K562 (cell line): ENCODE measurements around the gene MTMR3. TPM values are rescaled to one million over a fixed set of nuclear protein-coding genes. Genes with fewer than 3 reads are reported as not detected.
A peak's percentile ranks its signal among the peaks of the same experiment; 100 is the strongest.

ENCODE experiments used
- ATAC-seq: fragments of 200-7000 bp; cut with Tn5 transposase; 3 replicates; pipeline ENCODE4 v1.9.1; 2020; ENCODE audit warnings: moderate library complexity
- BruUV-seq: library from RNA; stranded (reverse); fragments of 400-500 nt; replicated peaks from 2 replicates; lab custom pipeline; 2021; lab: Mats Ljungman, UMichigan
- CTCF ChIA-PET: fragments of 300-600 bp; formaldehyde crosslinking; extraction: SDS; loops from one replicate; lab custom pipeline; 2021; ENCODE audit warnings: low intra/inter-chr PET ratio; lab: Yijun Ruan, JAX
- POLR2A ChIA-PET: fragments of 300-600, 350-650 bp; sonication (Branson Sonifier 250); formaldehyde crosslinking; extraction: SDS; loops from one replicate; lab custom pipeline; 2021; ENCODE audit warnings: antibody characterized with exemption, inconsistent platforms; lab: Yijun Ruan, JAX
- DNase-seq, 4 experiments: peaks; one replicate each; pipeline versions ENCODE4 v3.0.0 to v3.0.0-alpha.2; 2011 to 2018; ENCODE audit warnings: low spot score in 3 of 4, mixed read lengths in 3 of 4; ENCODE audit errors: extremely low read depth in 1 of 4
- FAIRE-seq: peaks from 2 replicates; lab custom pipeline; 2011; peaks lifted over from hg19 to GRCh38; lab: Jason Lieb, UNC
- H2AFZ ChIP-seq: 2 replicates; pipeline ENCODE4 v1.6.0; 2011; ENCODE audit warnings: low read depth, low read length, control low read depth, inconsistent platforms
- H3K27ac ChIP-seq: fragments of 200-600 bp; 3 replicates; pipeline ENCODE4 v1.8.0; 2011; ENCODE audit warnings: low read depth, mild to moderate bottlenecking, control low read depth, inconsistent platforms, low read length, moderate library complexity, mixed read lengths; ENCODE audit errors: extremely low read depth
- H3K27me3 ChIP-seq, 2 experiments: fragments of 300-600 bp in 1 of 2; 2 replicates in 1 of 2; 3 replicates in 1 of 2; pipeline versions ENCODE4 v1.6.0 to v1.8.0; 2011; ENCODE audit warnings: inconsistent platforms in 2 of 2, low read length in 2 of 2, mild to moderate bottlenecking in 1 of 2, mixed read lengths in 1 of 2, moderate library complexity in 1 of 2; ENCODE audit not compliant: control insufficient read depth in 2 of 2, insufficient read depth in 2 of 2
- H3K36me3 ChIP-seq: fragments of 300-600 bp; 3 replicates; pipeline ENCODE4 v1.8.0; 2011; ENCODE audit warnings: mild to moderate bottlenecking, low read length, inconsistent platforms; ENCODE audit not compliant: control insufficient read depth, insufficient read depth
- H3K4me1 ChIP-seq, 2 experiments: fragments of 200-600 bp in 1 of 2; replicated peaks in 1 of 2; 2 replicates in 1 of 2; 3 replicates in 1 of 2; pipeline versions ENCODE4 v1.5.1 to v1.8.0; 2011; ENCODE audit warnings: inconsistent platforms in 2 of 2, low read length in 2 of 2, mild to moderate bottlenecking in 1 of 2, mixed read lengths in 1 of 2, moderate library complexity in 1 of 2; ENCODE audit not compliant: control insufficient read depth in 2 of 2, insufficient read depth in 2 of 2
- H3K4me2 ChIP-seq: 2 replicates; pipeline ENCODE4 v1.6.1; 2011; ENCODE audit warnings: low read length, control low read depth, inconsistent platforms, mixed read lengths; ENCODE audit not compliant: insufficient read depth
- H3K4me3 ChIP-seq: fragments of 200-600 bp; sonication (generic), shearing (Covaris generic); 2 replicates; pipeline ENCODE4 v1.5.1; 2016; ENCODE audit warnings: control low read depth, inconsistent platforms
- H3K79me2 ChIP-seq: fragments of 200-600 bp; 3 replicates; pipeline ENCODE4 v1.8.0; 2011; ENCODE audit warnings: low read length, inconsistent platforms; ENCODE audit not compliant: control insufficient read depth, insufficient read depth
- H3K9ac ChIP-seq, 2 experiments: 2 replicates each; pipeline versions ENCODE4 v1.6.0 to v1.6.1; 2011; ENCODE audit warnings: low read depth in 2 of 2, low read length in 2 of 2, control low read depth in 1 of 2, inconsistent platforms in 1 of 2, mild to moderate bottlenecking in 1 of 2, mixed read lengths in 1 of 2; ENCODE audit not compliant: insufficient read depth in 1 of 2
- H3K9me1 ChIP-seq: one replicate; pipeline ENCODE4 v1.6.0; 2011; ENCODE audit warnings: inconsistent platforms, mild to moderate bottlenecking, low read length, moderate library complexity; ENCODE audit not compliant: control insufficient read depth, insufficient read depth
- H3K9me3 ChIP-seq: replicated peaks from 2 replicates; pipeline ENCODE4 v1.5.1; 2011; ENCODE audit warnings: low read depth, low read length, inconsistent platforms; ENCODE audit not compliant: control insufficient read depth, insufficient read depth
- H4K20me1 ChIP-seq: replicated peaks from 2 replicates; pipeline ENCODE4 v1.6.1; 2011; ENCODE audit warnings: low read length, inconsistent platforms, mixed read lengths; ENCODE audit not compliant: control insufficient read depth, insufficient read depth
- ATF3 ChIP-seq, 2 experiments: fragments of 450-650 bp in 1 of 2; sonication (generic) in 1 of 2; formaldehyde crosslinking in 1 of 2; IDR thresholded peaks in 1 of 2; conservative IDR thresholded peaks in 1 of 2; 2 replicates each; pipeline versions ENCODE4 v1.6.1 to v1.8.1; 2016 to 2023; ENCODE audit warnings: mild to moderate bottlenecking in 2 of 2, moderate library complexity in 2 of 2, inconsistent platforms in 1 of 2, missing genetic modification reagents in 1 of 2
- CC2D1A ChIP-seq: fragments of 450-650 bp; IDR thresholded peaks from 2 replicates; pipeline ENCODE4 v1.6.1; 2017; ENCODE audit warnings: mild to moderate bottlenecking
- DPF2 ChIP-seq: fragments of 450-650 bp; IDR thresholded peaks from 2 replicates; pipeline ENCODE4 v1.6.1; 2016
- E2F3 ChIP-seq: fragments of 250-450 bp; sonication (Bioruptor Pico); IDR thresholded peaks from 2 replicates; pipeline ENCODE4 v1.4.0; 2020; ENCODE audit warnings: mild to moderate bottlenecking
- FOSL1 ChIP-seq: fragments of 200-800 bp; sonication (Bioruptor generic); conservative IDR thresholded peaks from 2 replicates; pipeline ENCODE4 v1.6.1; 2016; ENCODE audit warnings: missing genetic modification characterization, missing compliant biosample characterization
- FUS ChIP-seq: fragments of 200-400 bp; formaldehyde crosslinking; optimal IDR thresholded peaks from 2 replicates; pipeline ENCODE3; 2017; ENCODE audit warnings: low read depth, low read length
- JUND ChIP-seq, 2 experiments: IDR thresholded peaks; 2 replicates in 1 of 2; 3 replicates in 1 of 2; pipeline ENCODE4 v1.6.1; 2011; ENCODE audit warnings: borderline replicate concordance in 2 of 2, low read depth in 2 of 2, low read length in 2 of 2, improper control_type of control experiment in 1 of 2, missing biosample characterization in 1 of 2, missing genetic modification characterization in 1 of 2, missing genetic modification reagents in 1 of 2
- NKRF ChIP-seq: fragments of 450-650 bp; IDR thresholded peaks from 2 replicates; pipeline ENCODE4 v1.6.1; 2016; ENCODE audit warnings: borderline replicate concordance
- PPARD ChIP-seq: fragments of 250-450 bp; sonication (Bioruptor Pico); IDR thresholded peaks from 2 replicates; pipeline ENCODE4 v1.8.0; 2022; ENCODE audit warnings: inconsistent platforms, mild to moderate bottlenecking, moderate library complexity
- SIX5 ChIP-seq, 2 experiments: IDR thresholded peaks; 2 replicates each; pipeline ENCODE4 v1.6.1; 2011; ENCODE audit warnings: low read length in 2 of 2, borderline replicate concordance in 1 of 2, low read depth in 1 of 2, mild to moderate bottlenecking in 1 of 2, moderate library complexity in 1 of 2; ENCODE audit not compliant: insufficient read depth in 1 of 2
- ZNF584 ChIP-seq: fragments of 200-800 bp; sonication (Bioruptor generic); IDR thresholded peaks from 2 replicates; pipeline ENCODE4 v1.6.1; 2016; ENCODE audit warnings: low read depth, mild to moderate bottlenecking, missing genetic modification characterization, missing compliant biosample characterization
- ZNF699 ChIP-seq: fragments of 250-450 bp; sonication (Bioruptor Pico); IDR thresholded peaks from 2 replicates; pipeline ENCODE4 v1.8.0; 2021; ENCODE audit warnings: mild to moderate bottlenecking, moderate library complexity; ENCODE audit not compliant: insufficient replicate concordance
- WGBS: fragments of 100-300 bp; shearing (Covaris generic); methylation state at CpG from one replicate; pipeline ENCODE4 v1.1.6; 2016; ENCODE audit warnings: low coverage, mixed read lengths; ENCODE audit not compliant: insufficient coverage; ENCODE audit errors: missing lambda C conversion rate; 5-methylcytosine and 5-hydroxymethylcytosine counted together
- in situ Hi-C: fragments of 300-500 bp; cut with MboI; formaldehyde crosslinking; loops from 4 replicates; pipeline ENCODE4 v1.15.0; 2018; ENCODE audit warnings: inconsistent platforms, mixed read lengths
- intact Hi-C: fragments of 100-400 bp; cut with micrococcal nuclease; formaldehyde crosslinking; loops from 2 replicates; pipeline ENCODE4 v1.14.2; 2022
- polyA plus RNA-seq, 8 experiments: library from polyadenylated mRNA; depleted of rRNA in 4 of 8; stranded (reverse) in 5 of 8; unstranded in 3 of 8; fragments of >200 nt; fragmentation: Nextera tagmentation in 2 of 8; fragmentation: Illumina TruSeq in 1 of 8; extraction: Ambion mirVana in 2 of 8; extraction: Trizol in 1 of 8; gene quantifications; 2 replicates each; pipeline versions ENCODE4 v1.2.1 to v1.2.3, GENCODE V29; 2011 to 2014; ENCODE audit warnings: inconsistent platforms in 1 of 8, missing spikeins in 1 of 8
- total RNA-seq, 7 experiments: library from RNA; depleted of rRNA in 6 of 7; stranded (reverse); fragments of >200 nt in 6 of 7; fragmentation: Illumina TruSeq in 2 of 7; extraction: Trizol in 2 of 7; gene quantifications; 2 replicates each; pipeline versions ENCODE4 v1.2.1 to v1.2.3, GENCODE V29; 2011 to 2021; ENCODE audit warnings: low replicate concordance in 1 of 7

The MTMR3 gene
- total and polyA plus RNA-seq, 9 of the 15 experiments (the other 6 are each of a cell fraction or from before 2014, with no cell fraction given): 1.6 to 13.7 (median 7.9) TPM

GRCh38 chr22:30033901-30034300 is 150.9 kb downstream of the MTMR3 start (continued):
- TF ChIP-seq NKRF (no peak), PPARD (CRISPR knock-in tag) (no peak), DPF2 (no peak), E2F3 (CRISPR knock-in tag) (no peak), ZNF584 (CRISPR knock-in tag) (no peak), SIX5 (IDR thresholded peaks at IDR 0.05; ENCODE audit: borderline replicate concordance in 1 of 2, insufficient read depth in 1 of 2, low read depth in 1 of 2, low read length in 2 of 2) (no peak), CC2D1A (no peak), ZNF699 (CRISPR knock-in tag) (no peak)

- Histone ChIP-seq H3K36me3 (no peaks in the 10 kb centered on the region), H3K27me3 (peaks cover 3 to 16% of the 10 kb centered on the region in 2 experiments; a peak in 3 of 5 replicates), H4K20me1 (no peaks in the 10 kb centered on the region), H3K79me2 (no peaks in the 10 kb centered on the region), H3K9me1 (no peaks in the 10 kb centered on the region), H3K4me2 (no peak overlapping the region), H3K4me3 (no peak overlapping the region), H3K27ac (no peak overlapping the region), H3K9me3 (no peaks in the 10 kb centered on the region), H3K4me1 (no peaks in the 10 kb centered on the region; a peak in 1 of 5 replicates), H2AFZ (no peak overlapping the region), H3K9ac (0 out of 4 replicates have a peak overlapping the region, but pooled peaks of 1 of the 2 experiments have one; percentile 17)
- CTCF ChIA-PET: interaction anchor here (0.6 kb wide), 1 partner anchor 152 kb away, joined by 3 read pairs; no protein-coding TSS in a partner anchor
- in situ Hi-C loops: no loop called here
- intact Hi-C loops: no loop called here
- DNase-seq: peak; percentile 13 to 35 (median 26)
- no TSS peak for BruUV-seq
- WGBS: 6% methylated on average over 2 of the region's 2 CpGs
- POLR2A ChIA-PET: no interaction called here
- TF ChIP-seq FOSL1 (tag): peak; percentile 78
- TF ChIP-seq FUS: no peak
- TF ChIP-seq JUND (IDR thresholded peaks at IDR 0.05; ENCODE audit: borderline replicate concordance, low read depth, low read length): peak; percentile 62; the same call in 1 of the 2 replicates
- TF ChIP-seq JUND (tag; IDR thresholded peaks at IDR 0.05; ENCODE audit: borderline replicate concordance, low read depth, low read length): peak; percentile 68; the same call in 1 of the 3 replicates
- peak; percentile 58 for TF ChIP-seq ATF3 (IDR thresholded peaks at IDR 0.05)
- TF ChIP-seq ATF3 (CRISPR knock-in tag; conservative IDR thresholded peaks at IDR 0.05): no peak
- peak; percentile 67; the same call in 2 of the 3 replicates for ATAC-seq
- FAIRE-seq: peak; percentile 26
Observed at GRCh38 chr22:30036656-30037055, 153.7 kb downstream of the MTMR3 start.
